ENCODE measurements around the gene SELENOK.

SELENOK gene

DNA sequence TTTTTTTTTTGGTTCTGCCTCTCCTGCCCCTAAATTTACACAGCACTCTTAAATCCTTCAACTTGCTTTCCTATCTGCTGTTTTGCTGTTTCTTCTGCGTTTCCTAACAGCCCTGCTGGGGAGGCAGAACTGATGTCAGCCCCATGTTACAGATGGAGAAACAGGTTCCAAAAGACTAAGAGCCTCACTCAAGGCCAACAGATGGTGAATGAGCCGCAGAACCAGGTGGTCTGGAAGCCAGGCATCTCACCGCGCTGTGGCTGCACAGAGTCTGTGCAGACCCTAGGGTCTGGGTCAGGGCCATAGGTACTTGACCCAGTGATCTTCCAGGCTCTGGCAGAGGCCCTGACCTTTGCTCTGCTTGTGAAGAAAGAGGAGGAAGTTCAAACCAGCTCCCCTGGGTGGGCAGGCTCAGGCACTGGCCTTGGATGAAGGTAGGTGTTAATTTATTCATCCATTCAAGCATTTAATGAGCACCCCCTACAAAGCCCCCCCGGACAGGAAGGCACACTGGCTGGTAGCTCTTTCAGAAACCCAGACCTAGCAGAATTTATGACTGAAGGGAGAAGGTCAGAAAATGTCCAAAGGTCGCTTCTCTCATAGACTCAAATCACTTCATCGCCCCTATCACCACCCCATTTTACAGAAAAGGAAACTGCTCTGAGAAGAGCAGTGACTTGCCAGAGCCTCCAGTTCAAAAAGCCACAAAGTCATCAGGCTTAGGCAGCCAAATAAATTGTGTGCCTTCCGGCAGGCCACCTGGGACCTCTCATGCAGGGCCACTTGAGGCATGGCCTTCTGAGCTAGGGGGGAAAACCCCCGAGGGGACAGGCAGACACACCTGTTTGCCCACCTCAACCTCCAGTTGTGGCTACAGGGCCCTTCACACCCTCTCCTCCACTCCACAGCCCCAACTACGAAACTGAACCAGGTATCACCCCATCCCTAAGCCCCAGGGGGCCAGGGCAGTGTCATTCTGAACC lies 48.2 kb downstream of the SELENOK start:
- DNase-seq (ENCODE audit: insufficient read length, low spot score) (peak; percentile 51), FAIRE-seq (peak; percentile 98)

DNA sequence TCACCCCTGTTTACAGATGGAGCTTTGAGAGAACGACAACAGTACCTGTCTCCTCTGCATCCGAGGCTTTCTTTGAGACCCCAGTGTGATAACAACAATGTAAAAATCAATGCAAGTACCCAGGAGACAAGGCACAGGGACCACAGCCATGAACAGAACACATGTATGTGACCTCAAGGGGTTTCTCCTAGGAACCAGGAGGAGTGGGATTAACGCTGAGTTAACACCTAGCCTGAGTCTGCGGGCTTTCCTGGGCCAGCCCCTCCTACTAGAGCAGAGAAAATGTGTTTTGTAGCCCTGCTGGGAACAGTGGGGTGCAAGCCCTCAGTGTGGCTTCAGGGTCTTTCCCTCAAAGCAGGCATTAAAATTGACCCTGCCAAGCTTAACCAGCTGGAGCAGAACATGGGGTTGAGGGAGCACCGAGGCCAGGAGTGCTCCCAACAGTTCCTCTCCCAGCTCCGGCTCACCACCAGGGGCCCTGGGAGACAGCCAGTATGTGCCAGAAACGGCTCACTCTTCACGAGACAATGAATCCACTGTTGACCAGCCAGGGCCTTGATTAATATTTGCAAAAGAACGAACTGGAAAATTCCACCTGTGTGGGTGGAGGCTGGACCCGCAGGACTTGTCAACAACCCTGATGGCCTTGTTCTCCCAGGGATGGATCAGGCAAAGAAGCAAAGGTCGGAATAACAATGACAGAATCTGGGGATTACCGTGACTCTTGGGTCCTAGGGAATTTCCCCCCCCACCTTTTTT lies 49.0 kb downstream of the SELENOK start:
- DNase-seq (ENCODE audit: insufficient read length, low spot score) = no peak
- no peak for FAIRE-seq

GRCh38 chr3:53841296-53841695 lies 50.4 kb downstream of the SELENOK start:
- DNase-seq (ENCODE audit: insufficient read length, low spot score) (no peak), FAIRE-seq (peak; percentile 18)

DNA sequence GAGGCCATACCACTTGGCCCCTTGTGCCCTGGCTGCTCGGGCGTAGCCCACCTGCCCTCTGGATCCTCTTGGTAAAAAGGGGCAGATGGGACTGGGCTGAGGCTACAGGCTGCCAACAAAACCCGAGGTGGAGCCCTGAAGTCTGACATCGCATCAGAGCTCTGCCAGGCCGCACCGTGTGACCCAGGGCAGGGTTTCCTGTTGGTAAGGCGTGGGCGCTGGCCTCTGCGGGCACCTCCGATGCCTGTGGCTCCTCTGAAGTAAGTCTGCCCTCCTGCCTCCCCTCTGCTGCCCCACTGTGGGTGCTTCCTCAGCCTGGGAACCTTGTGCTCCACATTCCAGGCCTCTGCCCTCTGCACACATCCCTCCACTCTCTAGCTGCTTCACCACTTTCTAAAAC lies 54.3 kb downstream of the SELENOK start:
- DNase-seq (ENCODE audit: insufficient read length, low spot score) (no peak), FAIRE-seq (no peak)

- FAIRE-seq = no peak
These were observed 55.4 kb downstream of the SELENOK start for GRCh38 chr3:53836084-53836872.

DNA sequence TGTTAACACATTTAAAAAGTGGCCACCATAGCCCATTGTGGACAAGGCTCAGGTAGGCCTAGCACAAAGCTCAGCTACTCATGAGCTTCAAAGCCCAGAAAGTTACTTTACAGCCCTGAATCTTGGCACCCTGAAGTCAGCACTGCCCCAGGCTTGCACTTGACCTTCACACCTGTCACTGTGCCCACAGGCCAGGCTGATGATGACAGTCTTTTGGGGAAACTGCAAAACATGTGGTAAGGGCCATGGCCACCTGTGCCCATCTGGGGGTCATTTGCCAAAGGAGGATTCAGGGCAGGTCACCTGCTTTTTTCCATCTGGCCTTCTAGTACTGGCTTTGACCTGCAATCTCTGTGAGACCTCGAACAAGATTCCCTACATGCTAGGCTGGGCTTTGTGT lies 56.4 kb downstream of the SELENOK start:
- no peak for DNase-seq (ENCODE audit: insufficient read length, low spot score)
- FAIRE-seq = no peak

More at GRCh38 chr3:53836084-53836872, 55.4 kb downstream of the SELENOK start:
- no peak for DNase-seq (ENCODE audit: insufficient read length, low spot score)

DNA sequence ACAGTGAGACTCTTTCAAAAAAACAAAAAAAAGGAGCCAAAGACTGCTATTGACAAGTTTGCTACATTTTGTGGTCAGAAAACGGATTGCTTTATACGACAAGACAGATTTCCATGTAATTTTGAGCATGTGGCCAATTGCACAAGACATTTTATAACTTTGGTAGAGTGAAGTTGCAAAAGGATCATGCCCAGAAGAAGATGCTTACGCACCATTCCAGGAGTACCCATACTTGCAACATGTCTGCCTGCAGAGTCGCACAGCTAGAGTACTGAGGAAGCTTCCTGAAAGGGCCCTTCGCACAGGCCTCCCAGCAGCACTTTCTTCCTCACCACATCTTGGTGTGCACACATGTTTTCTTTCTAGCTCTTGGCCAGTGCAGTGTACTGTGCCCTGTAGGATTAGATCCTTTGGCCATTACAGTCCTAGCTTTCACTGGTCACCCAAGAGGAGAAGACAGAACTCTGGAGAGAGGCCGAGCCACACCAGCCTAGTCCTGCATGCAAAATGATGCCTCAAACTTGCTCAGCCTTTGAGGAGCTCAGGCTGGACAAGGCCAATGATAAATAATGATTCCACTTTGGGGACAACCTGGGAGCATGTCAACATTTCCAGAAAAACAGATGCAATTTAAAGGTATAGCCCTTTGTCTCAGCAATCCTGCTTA lies 57.1 kb downstream of the SELENOK start:
- DNase-seq (ENCODE audit: insufficient read length, low spot score) (no peak), FAIRE-seq (no peak)
